HG03175 (cell line): Measurements from ENCODE around the gene MINDY1.

Experiments
- ATAC-seq: cut with Tn5 transposase; IDR thresholded peaks from one replicate; pipeline ENCODE4 v1.9.1; 2021; ENCODE audit warnings: mild to moderate bottlenecking, moderate library complexity; ENCODE audit not compliant: unreplicated experiment

Gene MINDY1, protein sequence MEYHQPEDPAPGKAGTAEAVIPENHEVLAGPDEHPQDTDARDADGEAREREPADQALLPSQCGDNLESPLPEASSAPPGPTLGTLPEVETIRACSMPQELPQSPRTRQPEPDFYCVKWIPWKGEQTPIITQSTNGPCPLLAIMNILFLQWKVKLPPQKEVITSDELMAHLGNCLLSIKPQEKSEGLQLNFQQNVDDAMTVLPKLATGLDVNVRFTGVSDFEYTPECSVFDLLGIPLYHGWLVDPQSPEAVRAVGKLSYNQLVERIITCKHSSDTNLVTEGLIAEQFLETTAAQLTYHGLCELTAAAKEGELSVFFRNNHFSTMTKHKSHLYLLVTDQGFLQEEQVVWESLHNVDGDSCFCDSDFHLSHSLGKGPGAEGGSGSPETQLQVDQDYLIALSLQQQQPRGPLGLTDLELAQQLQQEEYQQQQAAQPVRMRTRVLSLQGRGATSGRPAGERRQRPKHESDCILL

DNA sequence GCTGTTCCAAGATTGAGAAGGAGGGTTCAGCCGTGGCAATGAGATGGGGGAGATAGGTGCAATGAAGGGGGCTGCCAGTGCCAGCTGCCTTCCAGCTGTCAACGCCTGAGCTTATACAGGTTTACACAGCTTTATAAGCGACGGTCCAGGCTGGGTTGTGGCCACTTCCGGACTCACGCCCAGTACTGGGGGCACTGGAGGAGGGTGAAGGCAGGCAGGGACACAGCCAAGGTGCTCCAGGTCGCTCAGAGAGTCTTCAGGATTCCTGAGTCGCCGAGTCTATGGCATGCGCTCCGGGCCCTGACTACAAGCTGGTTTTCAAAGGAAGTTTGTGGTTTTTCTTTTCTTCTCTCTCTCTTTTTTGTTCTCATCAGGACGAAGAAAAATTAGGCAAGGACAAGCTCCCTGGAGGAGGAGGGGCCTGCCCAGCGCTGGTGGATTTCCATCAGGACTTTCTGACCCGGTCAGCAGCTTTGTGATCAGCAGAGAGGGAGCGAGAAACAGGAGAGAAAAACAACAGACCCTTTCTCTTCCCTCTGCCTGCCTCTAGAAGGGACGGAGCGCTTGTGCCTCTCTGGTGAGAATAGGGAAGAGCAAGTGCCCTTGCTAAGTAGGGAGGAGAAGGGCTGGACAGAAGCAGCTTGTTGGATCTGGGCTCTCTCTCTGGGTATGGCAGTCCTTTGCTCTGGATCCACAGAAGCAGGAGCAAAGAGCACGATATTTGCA is at the start of gene MINDY1:
Gene MINDY1 (minus strand): TSS at position 576 of the 726 bp plus-strand sequence. CDS start 4,285 bp downstream, outside the sequence.
- peak; percentile 34 for ATAC-seq

DNA sequence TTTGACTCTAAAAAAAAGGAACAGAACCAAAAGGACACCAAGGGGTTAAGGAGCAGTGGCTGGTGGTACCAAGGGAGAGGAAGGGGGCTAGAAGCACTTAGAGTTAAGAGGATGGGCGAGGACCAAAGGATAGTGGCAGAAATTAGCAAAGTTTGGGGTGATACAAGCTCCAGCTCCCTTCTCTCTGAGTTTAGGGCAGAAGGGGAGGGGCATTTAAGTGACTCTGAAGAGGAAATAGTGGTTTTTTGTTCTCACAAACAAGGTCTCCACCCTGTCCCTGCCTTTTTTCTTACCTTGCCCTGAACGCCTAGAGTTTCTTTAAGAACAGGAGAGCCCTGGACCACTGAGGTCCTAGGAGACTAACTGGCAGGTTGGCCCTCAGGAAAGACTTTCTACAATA is 49.4 kb upstream of the MINDY1 start:
- ATAC-seq = no peak

DNA sequence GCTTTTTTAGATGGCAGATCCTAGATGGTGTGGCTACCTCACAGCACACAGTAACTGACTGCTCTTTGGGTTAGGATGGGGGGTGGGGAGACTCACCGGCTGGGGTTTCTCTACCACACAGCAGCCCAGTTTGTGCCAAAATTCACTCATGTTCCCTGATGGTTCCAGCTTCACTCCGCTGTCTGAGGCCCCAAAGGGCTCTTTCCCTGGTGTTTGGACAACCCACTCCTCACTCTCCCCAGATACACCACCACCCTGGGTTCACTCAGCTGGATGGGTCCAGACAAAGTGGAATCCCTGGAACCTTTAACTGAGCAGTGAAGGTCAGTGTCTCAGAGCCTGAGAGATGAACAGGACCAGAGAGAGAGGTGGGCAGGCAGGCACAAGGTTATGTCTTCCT is 48.9 kb upstream of the MINDY1 start:
- no peak for ATAC-seq

- ATAC-seq = no peak
Observed at GRCh38 chr1:151054971-151055547, 48.4 kb upstream of the MINDY1 start.

DNA sequence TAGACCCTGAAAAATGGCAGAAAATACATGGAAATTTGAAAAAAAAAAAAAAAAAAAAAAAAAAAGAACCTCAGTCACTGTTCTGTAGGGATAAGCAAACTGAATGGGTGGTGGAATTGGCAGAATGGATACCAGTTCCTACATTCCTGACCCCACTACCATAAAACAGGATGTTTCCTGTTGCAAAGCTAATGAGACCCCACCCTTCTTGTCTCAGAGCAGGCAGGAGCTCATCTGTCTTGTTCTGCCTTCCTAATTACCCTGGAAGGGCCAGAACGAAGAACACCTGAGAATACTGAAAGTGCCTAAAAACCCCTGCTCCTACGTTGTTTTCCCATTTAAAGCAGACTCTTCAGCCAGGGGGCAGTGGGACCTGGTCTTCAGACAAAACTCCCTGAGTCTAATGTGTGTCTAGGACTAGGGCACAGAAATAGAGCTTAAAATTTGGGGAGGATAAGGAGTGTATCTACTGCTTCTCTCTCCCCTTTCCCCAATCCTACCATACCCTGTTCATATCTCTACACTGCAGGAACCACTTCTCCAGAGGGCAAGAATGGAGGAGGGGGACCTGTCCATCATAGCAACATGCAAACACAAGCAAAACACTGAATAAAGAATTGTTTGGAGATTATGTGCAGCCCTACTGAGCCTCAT is 44.8 kb upstream of the MINDY1 start:
- ATAC-seq = no peak

- ATAC-seq = no peak
Observed at GRCh38 chr1:151050051-151050688, 43.5 kb upstream of the MINDY1 start.

- no peak for ATAC-seq
Observed at GRCh38 chr1:151049458-151049857, 42.8 kb upstream of the MINDY1 start.

DNA sequence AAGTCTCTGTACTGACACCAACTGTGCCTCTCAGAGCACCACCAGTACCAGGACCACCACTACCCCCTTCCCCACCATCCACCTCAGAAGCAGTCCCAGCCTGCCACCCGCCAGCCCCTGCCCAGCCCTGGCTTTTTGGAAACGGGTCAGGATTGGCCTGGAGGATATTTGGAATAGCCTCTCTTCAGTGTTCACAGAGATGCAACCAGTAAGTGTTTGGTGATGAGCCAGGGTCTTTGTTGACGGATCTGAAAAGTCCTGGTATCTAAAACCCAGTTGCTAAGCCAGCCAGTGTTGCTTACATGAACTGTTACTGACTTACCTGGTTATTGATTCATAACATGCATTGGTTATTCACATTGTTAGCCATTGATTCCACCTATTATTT is 41.9 kb upstream of the MINDY1 start:
- no peak for ATAC-seq

GRCh38 chr1:151047925-151048644 is 41.4 kb upstream of the MINDY1 start:
- peak; percentile 66 for ATAC-seq

DNA sequence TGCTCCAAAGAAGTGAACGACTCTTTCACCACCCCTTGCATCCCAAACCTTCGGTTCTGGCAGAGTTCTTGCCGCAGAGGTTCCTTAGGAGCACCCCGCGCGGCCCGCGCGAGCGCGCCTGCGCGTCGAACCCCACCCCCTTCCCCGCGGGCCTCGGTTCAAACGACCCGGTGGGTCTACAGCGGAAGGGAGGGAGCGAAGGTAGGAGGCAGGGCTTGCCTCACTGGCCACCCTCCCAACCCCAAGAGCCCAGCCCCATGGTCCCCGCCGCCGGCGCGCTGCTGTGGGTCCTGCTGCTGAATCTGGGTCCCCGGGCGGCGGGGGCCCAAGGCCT is 40.9 kb upstream of the MINDY1 start, which contains the start of gene C1orf56:
Gene C1orf56 (plus strand): TSS at position 161 of the 334 bp plus-strand sequence. CDS start 97 bp downstream, at position 258.
- peak; percentile 40 for ATAC-seq

GRCh38 chr1:151043163-151043562 is 36.5 kb upstream of the MINDY1 start:
- ATAC-seq = no peak

- no peak for ATAC-seq
Observed at GRCh38 chr1:151039521-151039920, 32.8 kb upstream of the MINDY1 start.

GRCh38 chr1:151037032-151037431 is 30.3 kb upstream of the MINDY1 start:
- ATAC-seq = no peak

DNA sequence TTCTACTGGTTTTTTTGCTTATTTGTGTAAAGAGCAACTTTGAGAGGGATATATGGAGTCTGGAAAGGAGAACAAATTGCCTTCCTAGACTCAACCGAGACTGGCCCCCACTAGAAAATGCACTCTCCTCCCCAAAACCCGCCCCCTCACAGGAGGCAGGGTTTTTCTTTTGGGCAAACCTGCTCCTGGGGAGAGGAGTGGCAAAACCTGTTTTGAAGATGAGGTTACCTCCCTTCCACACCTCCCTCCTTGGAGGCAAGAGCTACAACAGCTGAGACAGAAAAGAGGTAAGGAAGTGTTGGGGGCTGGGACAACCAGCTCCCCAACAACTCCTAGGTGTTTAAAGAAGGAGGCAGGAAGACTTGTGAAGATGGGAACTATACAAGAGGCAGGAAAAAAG is 29.7 kb upstream of the MINDY1 start, which contains the start of gene BNIPL:
Gene BNIPL (plus strand): TSS at position 231 of the 400 bp plus-strand sequence. CDS start 140 bp downstream, at position 371.
- no peak for ATAC-seq

DNA sequence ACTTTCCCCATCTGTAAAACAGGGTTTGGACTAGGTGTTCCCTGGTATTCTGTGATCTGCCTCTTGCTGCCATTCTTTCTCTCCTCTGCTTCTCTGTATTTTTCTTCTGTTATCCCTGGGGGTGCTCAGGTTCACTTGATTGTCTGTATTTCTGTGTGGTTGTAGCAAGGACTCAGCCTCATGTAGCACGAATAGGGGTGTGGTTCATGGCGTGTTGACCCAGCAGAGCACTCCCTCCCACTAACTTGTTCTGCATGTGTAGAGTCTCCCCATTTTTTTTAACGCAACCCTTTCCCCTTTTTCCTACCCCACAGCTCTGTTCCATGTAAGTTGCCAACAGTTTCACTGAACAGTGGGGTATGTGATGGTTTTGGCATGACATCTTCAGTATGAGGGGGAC is 28.5 kb upstream of the MINDY1 start:
- no peak for ATAC-seq

DNA sequence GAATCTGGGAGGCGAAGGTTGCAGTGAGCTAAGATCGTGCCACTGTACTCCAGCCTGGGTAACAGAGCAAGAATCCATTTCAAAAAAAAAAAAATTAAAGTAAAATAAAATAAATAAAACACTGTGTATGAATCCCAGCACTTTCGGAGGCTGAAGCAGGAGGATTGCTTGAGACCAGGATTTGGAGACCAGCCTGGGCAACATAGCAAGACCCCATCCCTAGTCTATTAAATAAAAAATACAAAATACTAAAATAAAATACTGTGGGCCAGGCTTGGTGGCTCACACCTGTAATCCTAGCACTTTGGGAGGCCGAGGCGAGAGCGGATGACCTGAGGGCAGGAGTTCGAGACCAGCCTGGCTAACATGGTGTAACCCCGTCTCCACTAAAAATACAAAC is 25.5 kb upstream of the MINDY1 start:
- no peak for ATAC-seq

- no peak for ATAC-seq
Observed at GRCh38 chr1:151026460-151026859, 19.8 kb upstream of the MINDY1 start.

- ATAC-seq = no peak
Observed at GRCh38 chr1:151024540-151025146, 17.9 kb upstream of the MINDY1 start.

DNA sequence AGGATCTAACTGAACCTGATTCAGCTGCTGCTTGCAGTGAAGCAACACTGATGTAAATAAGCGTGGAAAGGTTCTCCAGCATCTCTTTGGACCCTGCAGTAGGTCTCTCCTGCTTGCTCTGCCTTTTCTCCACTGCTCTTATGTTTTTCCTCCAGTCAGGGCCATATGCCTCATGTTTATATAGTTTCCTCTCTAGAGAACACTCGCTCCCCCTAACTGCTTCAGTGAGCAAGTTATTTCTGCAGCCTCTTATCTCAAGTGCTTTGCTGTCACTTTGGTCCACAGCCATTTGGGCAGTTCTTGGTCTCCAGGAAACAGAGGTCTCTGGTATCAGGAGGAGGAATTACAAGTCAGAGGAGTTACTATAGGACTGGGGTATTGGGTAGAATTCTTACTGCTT is 6.8 kb upstream of the MINDY1 start:
- no peak for ATAC-seq
